NCI-H226 (cell line): ENCODE results near the gene OPA1.

Experiments used
- DNase-seq: peaks from one replicate; pipeline ENCODE4 v3.0.0-alpha.2; 2015

The OPA1 gene

DNA sequence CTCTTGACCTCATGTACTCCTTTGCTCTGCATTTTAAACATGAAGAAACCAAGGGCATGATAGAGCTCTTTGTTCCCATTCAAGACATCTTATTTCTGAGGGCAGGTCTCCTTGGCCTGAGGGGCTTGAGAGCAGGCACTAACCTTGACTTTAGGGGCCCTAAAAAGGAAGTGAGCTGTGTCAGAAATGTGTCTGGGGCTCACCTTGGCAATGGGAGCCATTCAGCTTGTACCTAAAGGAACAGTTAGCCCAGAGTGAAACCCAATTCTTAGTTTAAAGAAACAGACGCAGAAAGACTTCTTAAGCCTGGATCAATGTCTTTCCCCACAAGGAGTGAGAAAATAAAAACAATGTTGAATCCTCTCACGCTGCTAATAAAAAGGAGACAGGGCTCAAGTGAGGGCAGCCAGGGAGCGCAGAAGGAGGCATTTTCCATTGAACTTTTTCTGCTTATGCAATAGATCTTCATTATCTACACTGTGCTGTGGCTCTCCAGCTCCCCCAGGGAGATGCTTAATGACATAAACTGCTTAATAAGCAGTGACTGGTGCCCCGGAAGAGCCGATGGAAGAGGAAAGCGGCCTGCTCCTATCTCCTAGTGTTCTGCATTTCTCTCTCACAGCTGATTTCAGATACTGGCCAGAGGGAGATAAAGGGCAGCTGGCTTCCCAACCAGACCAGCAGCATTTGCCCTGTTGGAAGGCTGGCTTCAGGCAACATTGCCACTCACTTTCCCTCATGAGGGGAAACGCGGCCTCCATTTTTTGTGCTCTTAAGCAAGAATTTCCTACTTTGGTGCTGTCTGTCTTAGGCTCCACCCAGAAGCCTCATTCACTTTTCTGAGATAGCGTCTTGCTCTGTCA, 152.0 kb downstream of the OPA1 start:
- no peak for DNase-seq

DNA sequence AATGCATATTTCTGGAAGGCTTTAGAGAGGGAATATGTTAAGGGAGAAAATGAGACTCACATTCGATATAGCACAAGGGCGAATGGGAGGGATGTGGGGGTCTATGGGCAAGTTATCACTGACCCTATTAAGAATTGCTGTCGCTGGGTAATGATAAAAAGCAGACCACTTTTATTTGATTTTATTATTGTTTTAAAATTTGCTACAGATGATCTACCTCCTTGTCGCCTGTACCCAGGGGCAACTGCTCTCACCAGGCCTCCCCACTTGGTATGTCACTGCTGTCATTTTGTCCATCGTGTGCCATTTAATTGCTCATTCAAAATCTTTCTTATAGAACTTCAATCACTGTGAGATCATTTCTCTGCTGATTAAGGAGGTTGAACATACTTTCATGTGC, 153.8 kb downstream of the OPA1 start:
- DNase-seq: no peak
